HG03378 (cell line): Measurements from ENCODE around the gene MXD3.

Experiments
- ATAC-seq: cut with Tn5 transposase; IDR thresholded peaks from one replicate; pipeline ENCODE4 v1.9.1; 2021; ENCODE audit warnings: mild to moderate bottlenecking, moderate library complexity; ENCODE audit not compliant: unreplicated experiment

The MXD3 gene

GRCh38 chr5:177304392-177305119 lies 7.1 kb downstream of the MXD3 start:
- ATAC-seq: no peak

GRCh38 chr5:177303925-177304391 lies 7.7 kb downstream of the MXD3 start:
- peak; percentile 3 for ATAC-seq

- ATAC-seq: peak; percentile 32
Observed at GRCh38 chr5:177303121-177303924, 8.4 kb downstream of the MXD3 start, which contains the start of the genes PRELID1 and RAB24. TSS of gene PRELID1 (plus strand) at chr5:177303799. CDS start at chr5:177303986, 187 bp downstream. TSS of gene RAB24 (minus strand) at chr5:177303719. CDS start at chr5:177303288, 431 bp downstream.

- no peak for ATAC-seq
Observed at GRCh38 chr5:177302354-177303110, 9.2 kb downstream of the MXD3 start.

GRCh38 chr5:177301503-177302165 lies 10.1 kb downstream of the MXD3 start:
- no peak for ATAC-seq

GRCh38 chr5:177300951-177301350 lies 10.7 kb downstream of the MXD3 start:
- no peak for ATAC-seq

GRCh38 chr5:177300236-177300880 lies 11.3 kb downstream of the MXD3 start:
- peak; percentile 43 for ATAC-seq

- ATAC-seq: no peak
Observed at GRCh38 chr5:177299697-177300096, 12.0 kb downstream of the MXD3 start.

GRCh38 chr5:177297922-177298321 lies 13.8 kb downstream of the MXD3 start:
- ATAC-seq: no peak

GRCh38 chr5:177296581-177296980 lies 15.1 kb downstream of the MXD3 start:
- ATAC-seq: no peak

- ATAC-seq: no peak
Observed at GRCh38 chr5:177295924-177296323, 15.8 kb downstream of the MXD3 start.

- ATAC-seq: no peak
Observed at GRCh38 chr5:177294632-177295031, 17.1 kb downstream of the MXD3 start.

GRCh38 chr5:177293819-177294581 lies 17.7 kb downstream of the MXD3 start:
- no peak for ATAC-seq

GRCh38 chr5:177291735-177292134 lies 20.0 kb downstream of the MXD3 start:
- ATAC-seq: no peak

- no peak for ATAC-seq
Observed at GRCh38 chr5:177290816-177291596, 20.7 kb downstream of the MXD3 start.

GRCh38 chr5:177288191-177288590 lies 23.5 kb downstream of the MXD3 start:
- no peak for ATAC-seq

GRCh38 chr5:177276886-177277285 lies 34.8 kb downstream of the MXD3 start:
- ATAC-seq: no peak

- ATAC-seq: no peak
Observed at GRCh38 chr5:177275883-177276282, 35.8 kb downstream of the MXD3 start.

- no peak for ATAC-seq
Observed at GRCh38 chr5:177271113-177271512, 40.6 kb downstream of the MXD3 start.
